Daoy (cell line): Measurements from ENCODE around the gene GTF2IRD1. TPM values are rescaled to one million over a fixed set of nuclear protein-coding genes. Genes with fewer than 3 reads are reported as not detected.
"Not testable (repeated sequence)": the region's sequence is repeated elsewhere in the genome, so short reads cannot be mapped to it uniquely, and the experiment has no call there.

Experiments
- DNase-seq: peaks from one replicate; pipeline ENCODE4 v3.0.0-alpha.2; 2015; ENCODE audit warnings: low read depth
- total RNA-seq: library from RNA; depleted of rRNA; stranded (reverse); fragments of >200 nt; shearing (Covaris generic); gene quantifications from 2 replicates; pipeline ENCODE4 v1.2.3, GENCODE V29; 2014

Gene GTF2IRD1
- total RNA-seq, 1 experiment from 2014 or later = 19.8 TPM

GRCh38 chr7:74560086-74560719 lies 106.5 kb downstream of the GTF2IRD1 start:
- DNase-seq = no peak

- no peak for DNase-seq
These were observed 108.3 kb downstream of the GTF2IRD1 start for GRCh38 chr7:74561898-74562613.

- not testable (repeated sequence) for DNase-seq
These were observed 109.9 kb downstream of the GTF2IRD1 start for GRCh38 chr7:74563639-74564038.

GRCh38 chr7:74567318-74567668 lies 113.6 kb downstream of the GTF2IRD1 start:
- no peak for DNase-seq

- peak; percentile 46 for DNase-seq
These were observed 115.0 kb downstream of the GTF2IRD1 start for GRCh38 chr7:74568658-74569057.

GRCh38 chr7:74569501-74570075 lies 115.9 kb downstream of the GTF2IRD1 start:
- no peak for DNase-seq

- DNase-seq = no peak
These were observed 116.9 kb downstream of the GTF2IRD1 start for GRCh38 chr7:74570533-74571156.

- DNase-seq = no peak
These were observed 118.7 kb downstream of the GTF2IRD1 start for GRCh38 chr7:74572301-74572979.

- DNase-seq = no peak
These were observed 119.8 kb downstream of the GTF2IRD1 start for GRCh38 chr7:74573512-74573911.

- peak; percentile 91 for DNase-seq
These were observed 121.5 kb downstream of the GTF2IRD1 start for GRCh38 chr7:74575083-74575784.

- DNase-seq = no peak
These were observed 122.1 kb downstream of the GTF2IRD1 start for GRCh38 chr7:74575811-74576210.

- DNase-seq = no peak
These were observed 126.3 kb downstream of the GTF2IRD1 start for GRCh38 chr7:74579800-74580685.

GRCh38 chr7:74581916-74582440 lies 128.3 kb downstream of the GTF2IRD1 start:
- DNase-seq = no peak

GRCh38 chr7:74582447-74583039 lies 128.8 kb downstream of the GTF2IRD1 start:
- no peak for DNase-seq

GRCh38 chr7:74583630-74584029 lies 129.9 kb downstream of the GTF2IRD1 start:
- no peak for DNase-seq

GRCh38 chr7:74584160-74584954 lies 130.7 kb downstream of the GTF2IRD1 start:
- no peak for DNase-seq

- DNase-seq = no peak
These were observed 132.1 kb downstream of the GTF2IRD1 start for GRCh38 chr7:74585844-74586243.

GRCh38 chr7:74586258-74587175 lies 132.8 kb downstream of the GTF2IRD1 start:
- peak; percentile 61 for DNase-seq
